Gastroesophageal sphincter (tissue), 4 donors: ENCODE results near the gene GPR65. TPM values are rescaled to one million over a fixed set of nuclear protein-coding genes. Genes with fewer than 3 reads are reported as not detected.

ENCODE experiments used
- ATAC-seq: fragments of 150-250 bp; one replicate; pipeline ENCODE4 v1.9.1; 2016; ENCODE audit warnings: mild to moderate bottlenecking, moderate library complexity
- H3K27ac ChIP-seq, 4 donors: fragments of 200-600 bp; sonication (generic) in 3 of 4; 1 replicate in 3 of 4; 2 replicates in 1 of 4; pipeline ENCODE4 v1.5.1; 2016 to 2019
- H3K27me3 ChIP-seq: fragments of 200-600 bp; sonication (generic); one replicate; pipeline ENCODE4 v1.5.1; 2019
- H3K36me3 ChIP-seq, 2 donors: fragments of 200-600 bp; sonication (generic); one replicate each; pipeline ENCODE4 v1.5.1; 2019; ENCODE audit warnings: control low read depth in 1 of 2
- H3K4me1 ChIP-seq, 3 donors: fragments of 200-600 bp; sonication (generic); 1 replicate in 2 of 3; 2 replicates in 1 of 3; pipeline ENCODE4 v1.5.1; 2016 to 2019; ENCODE audit warnings: control low read depth in 2 of 3
- H3K4me3 ChIP-seq, 2 donors: fragments of 200-600 bp; sonication (generic); one replicate each; pipeline ENCODE4 v1.5.1; 2019; ENCODE audit warnings: mild to moderate bottlenecking in 1 of 2, moderate library complexity in 1 of 2
- H3K9me3 ChIP-seq, 3 donors: fragments of 200-600 bp; sonication (generic); one replicate each; pipeline ENCODE4 v1.5.1; 2017 to 2019; ENCODE audit warnings: control low read depth in 2 of 3
- EP300 ChIP-seq: sonication (generic); formaldehyde crosslinking; IDR thresholded peaks from one replicate; pipeline ENCODE4 v1.6.1; 2017; ENCODE audit warnings: antibody characterized with exemption, mild to moderate bottlenecking
- POLR2A ChIP-seq, 2 donors: fragments of 450-650 bp; IDR thresholded peaks; one replicate each; pipeline ENCODE4 v1.6.1; 2017; ENCODE audit warnings: antibody characterized with exemption in 2 of 2, mild to moderate bottlenecking in 2 of 2, moderate library complexity in 1 of 2
- POLR2AphosphoS5 ChIP-seq: sonication (generic); formaldehyde crosslinking; IDR thresholded peaks from one replicate; pipeline ENCODE4 v1.6.1; 2017; ENCODE audit warnings: antibody characterized with exemption
- WGBS, 2 donors: methylation state at CpG; one replicate each; pipeline ENCODE4 v1.1.5; 2018; ENCODE audit warnings: low coverage in 1 of 2; 5-methylcytosine and 5-hydroxymethylcytosine counted together
- total RNA-seq, 4 donors: library from RNA; depleted of rRNA; stranded (reverse); fragments of >200 nt; gene quantifications; one replicate each; pipeline ENCODE4 v1.1.0, GENCODE V29; 2016
- TF ChIP-seq, protein P1 (sequence below), 4 experiments: fragments of 200-600 bp in 2 of 4; fragments of 450-650 bp in 2 of 4; sonication (generic) in 1 of 4; IDR thresholded peaks; one replicate each; pipeline ENCODE4 v1.5.1; 2017 to 2019; ENCODE audit warnings: antibody characterized with exemption in 4 of 4, mild to moderate bottlenecking in 2 of 4, moderate library complexity in 2 of 4

The GPR65 gene
- total RNA-seq, 4 donors from 2014 or later, result 0.47 to 1.5 (median 0.52) TPM

DNA sequence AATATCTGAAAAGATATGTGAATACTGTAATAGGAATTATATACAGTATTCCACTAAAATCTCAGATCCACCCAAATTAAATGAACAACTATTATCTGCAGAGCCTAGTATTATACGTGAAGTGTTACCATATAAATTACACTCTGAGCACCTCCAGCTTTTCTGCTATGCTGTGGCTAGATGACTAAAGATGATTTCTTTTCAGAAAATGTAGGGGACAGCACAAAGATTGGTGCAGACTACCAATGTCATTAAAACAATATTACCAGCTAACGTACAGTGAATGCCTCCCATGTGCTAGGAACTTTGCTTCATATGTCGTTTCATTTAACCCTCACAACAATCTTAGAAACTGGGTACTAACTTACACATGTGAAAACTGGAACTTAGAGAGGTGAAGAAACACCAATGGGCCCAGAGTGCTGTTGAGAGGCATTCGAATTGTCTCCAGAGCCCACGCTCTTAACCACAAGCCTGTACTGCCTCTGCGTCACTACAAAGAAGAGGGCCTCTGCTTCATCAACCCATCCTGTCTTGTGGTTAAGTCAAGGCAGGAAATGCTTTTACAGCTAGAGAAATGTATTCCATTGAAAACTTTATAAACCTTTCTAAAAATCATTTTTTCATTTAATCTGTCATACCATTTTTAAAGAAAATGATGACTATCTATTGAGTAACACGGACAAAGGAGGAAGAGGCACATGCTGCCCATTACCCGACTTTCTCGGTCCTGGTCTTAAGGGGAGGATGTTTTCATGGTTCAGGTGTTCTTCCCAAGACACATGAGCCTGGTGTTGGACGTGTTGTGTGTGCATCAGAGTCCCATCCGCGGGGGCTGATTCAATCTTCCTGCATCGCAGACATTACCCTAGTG lies 1.3 kb downstream of the GPR65 start:
- Histone ChIP-seq H3K27me3 (no peaks in the 10 kb centered on the region), H3K4me1 (no peaks in the 10 kb centered on the region), H3K9me3 (no peaks in the 10 kb centered on the region), H3K36me3 (no peaks in the 10 kb centered on the region), H3K4me3 (no peak overlapping the region), H3K27ac (peak overlapping the region in 2 of 4 donors; percentile 29 to 50)
- peak; percentile 62 for ATAC-seq
- 76 to 78% methylated on average over 11 to 13 of the region's 13 CpGs for WGBS, 2 donors
- TF ChIP-seq, protein P1, sequence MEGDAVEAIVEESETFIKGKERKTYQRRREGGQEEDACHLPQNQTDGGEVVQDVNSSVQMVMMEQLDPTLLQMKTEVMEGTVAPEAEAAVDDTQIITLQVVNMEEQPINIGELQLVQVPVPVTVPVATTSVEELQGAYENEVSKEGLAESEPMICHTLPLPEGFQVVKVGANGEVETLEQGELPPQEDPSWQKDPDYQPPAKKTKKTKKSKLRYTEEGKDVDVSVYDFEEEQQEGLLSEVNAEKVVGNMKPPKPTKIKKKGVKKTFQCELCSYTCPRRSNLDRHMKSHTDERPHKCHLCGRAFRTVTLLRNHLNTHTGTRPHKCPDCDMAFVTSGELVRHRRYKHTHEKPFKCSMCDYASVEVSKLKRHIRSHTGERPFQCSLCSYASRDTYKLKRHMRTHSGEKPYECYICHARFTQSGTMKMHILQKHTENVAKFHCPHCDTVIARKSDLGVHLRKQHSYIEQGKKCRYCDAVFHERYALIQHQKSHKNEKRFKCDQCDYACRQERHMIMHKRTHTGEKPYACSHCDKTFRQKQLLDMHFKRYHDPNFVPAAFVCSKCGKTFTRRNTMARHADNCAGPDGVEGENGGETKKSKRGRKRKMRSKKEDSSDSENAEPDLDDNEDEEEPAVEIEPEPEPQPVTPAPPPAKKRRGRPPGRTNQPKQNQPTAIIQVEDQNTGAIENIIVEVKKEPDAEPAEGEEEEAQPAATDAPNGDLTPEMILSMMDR (IDR thresholded peaks at IDR 0.05), result no peak
- TF ChIP-seq EP300 (no peak), POLR2A (IDR thresholded peaks at IDR 0.05) (no peak), POLR2AphosphoS5 (no peak)

DNA sequence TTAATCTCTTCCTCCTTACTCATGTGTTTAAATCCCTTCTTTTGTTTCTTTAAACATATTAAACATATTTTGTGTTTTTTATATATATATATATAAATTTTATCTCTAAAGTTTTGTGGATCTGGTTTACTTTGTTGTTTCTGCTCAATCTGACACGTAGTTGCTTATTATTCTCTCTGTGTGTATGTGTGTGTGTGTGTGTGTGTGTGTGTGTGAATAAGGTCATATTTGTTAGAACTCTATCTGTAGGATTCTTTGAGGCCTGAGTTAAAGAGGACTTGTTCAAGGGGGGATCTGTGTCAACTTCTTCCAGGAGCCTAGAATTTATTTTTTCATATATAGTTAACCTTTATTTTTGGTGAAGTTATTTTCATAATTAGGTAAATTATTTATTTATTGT lies 2.7 kb downstream of the GPR65 start:
- H3K27ac ChIP-seq, result no peak overlapping the region
- no peaks in the 10 kb centered on the region for H3K4me1 ChIP-seq
- TF ChIP-seq POLR2A (IDR thresholded peaks at IDR 0.05), result no peak
- H3K4me3 ChIP-seq, result no peak overlapping the region
- no peaks in the 10 kb centered on the region for H3K27me3 ChIP-seq
- 40 to 60% methylated on average over 1 of the region's 1 CpG for WGBS, 2 donors
- H3K9me3 ChIP-seq, result no peaks in the 10 kb centered on the region
- H3K36me3 ChIP-seq, result no peaks in the 10 kb centered on the region
- ATAC-seq, result no peak

DNA sequence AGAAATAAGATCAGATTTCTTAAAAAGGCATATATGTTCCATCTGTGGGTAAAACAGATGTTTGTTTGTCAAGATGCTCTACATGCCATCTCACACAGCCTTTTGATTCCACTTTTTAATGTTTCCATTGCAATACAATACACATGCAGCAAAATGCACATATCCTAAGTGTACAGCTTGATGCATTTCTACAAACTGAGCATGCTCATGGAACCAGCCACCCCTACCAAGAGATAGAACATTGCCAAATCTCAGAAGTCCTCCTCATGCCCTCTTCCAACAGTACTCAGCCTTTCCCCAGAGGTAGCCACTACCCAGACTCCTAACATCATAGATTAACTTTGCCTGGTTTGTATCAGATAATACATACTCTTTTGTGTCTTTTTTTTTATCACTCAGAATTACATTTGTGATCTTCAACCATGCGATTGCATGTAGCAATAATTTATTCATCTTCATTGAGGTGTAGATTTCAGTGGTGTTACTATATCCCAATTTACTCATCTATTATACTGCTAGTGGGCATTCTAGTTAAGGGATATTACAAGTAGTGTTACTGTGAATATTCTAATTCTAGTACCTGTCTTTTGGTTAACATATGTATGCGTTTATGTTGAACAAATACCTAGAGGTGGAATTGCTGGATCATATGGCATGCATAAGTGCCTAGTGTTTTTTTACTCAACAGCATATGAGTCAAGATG lies 3.3 kb downstream of the GPR65 start:
- Histone ChIP-seq H3K4me1 (no peaks in the 10 kb centered on the region), H3K36me3 (no peaks in the 10 kb centered on the region), H3K4me3 (no peak overlapping the region), H3K27ac (no peak overlapping the region), H3K27me3 (no peaks in the 10 kb centered on the region), H3K9me3 (no peaks in the 10 kb centered on the region)
- WGBS, 2 donors, result 86 to 88% methylated on average over 2 of the region's 2 CpGs
- ATAC-seq, result no peak
- no peak for TF ChIP-seq POLR2A (IDR thresholded peaks at IDR 0.05)
- TF ChIP-seq POLR2AphosphoS5, result no peak

DNA sequence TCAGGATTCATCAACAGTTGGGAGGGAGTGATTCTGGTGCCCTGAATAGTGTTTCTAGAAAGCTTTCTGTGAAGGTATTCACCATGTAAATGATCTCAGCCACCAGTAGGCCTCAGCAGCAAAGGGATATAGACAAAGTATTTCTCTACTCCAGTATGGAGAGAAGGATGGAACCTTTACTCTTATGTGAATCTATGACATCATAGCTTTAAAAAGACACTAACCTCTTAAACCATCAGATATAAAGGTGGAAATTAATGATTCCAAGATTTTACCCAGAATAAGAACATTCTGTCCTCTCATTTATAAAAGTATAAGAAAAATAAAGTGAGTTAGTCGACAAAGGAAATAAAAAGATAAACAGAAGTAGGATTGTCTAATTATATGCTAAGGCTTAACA lies 4.6 kb downstream of the GPR65 start:
- H3K27ac ChIP-seq, result no peak overlapping the region
- no peak overlapping the region for H3K4me3 ChIP-seq
- WGBS, 2 donors, result 40 to 69% methylated on average over 1 of the region's 1 CpG
- H3K4me1 ChIP-seq, result no peaks in the 10 kb centered on the region
- no peaks in the 10 kb centered on the region for H3K36me3 ChIP-seq
- H3K27me3 ChIP-seq, result no peaks in the 10 kb centered on the region
- ATAC-seq, result no peak
- no peaks in the 10 kb centered on the region for H3K9me3 ChIP-seq
- TF ChIP-seq POLR2AphosphoS5, result no peak

DNA sequence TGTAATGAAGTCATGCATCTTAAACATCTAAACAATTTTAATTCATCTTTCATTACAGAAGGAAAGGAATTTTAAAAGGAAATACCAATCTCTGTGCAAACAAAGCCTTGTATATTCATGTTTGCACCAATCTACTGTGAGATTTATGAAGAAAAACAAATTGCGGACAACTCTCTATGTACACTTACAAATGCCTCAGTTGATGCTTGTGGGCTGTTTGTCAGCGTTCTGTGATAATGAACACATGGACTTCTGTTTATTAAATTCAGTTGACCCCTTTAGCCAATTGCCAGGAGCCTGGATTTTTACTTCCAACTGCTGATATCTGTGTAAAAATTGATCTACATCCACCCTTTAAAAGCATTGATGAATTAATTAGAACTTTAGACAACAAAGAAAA lies 5.4 kb downstream of the GPR65 start:
- H3K27me3 ChIP-seq, result no peaks in the 10 kb centered on the region
- no peak overlapping the region for H3K27ac ChIP-seq
- no peaks in the 10 kb centered on the region for H3K36me3 ChIP-seq
- no peaks in the 10 kb centered on the region for H3K9me3 ChIP-seq
- H3K4me3 ChIP-seq, result no peak overlapping the region
- 32 to 68% methylated on average over 2 of the region's 2 CpGs for WGBS, 2 donors
- H3K4me1 ChIP-seq, result no peaks in the 10 kb centered on the region
- no peak for ATAC-seq
- TF ChIP-seq POLR2AphosphoS5 (no peak), POLR2A (IDR thresholded peaks at IDR 0.05) (no peak), EP300 (no peak)
- TF ChIP-seq, protein P1 (IDR thresholded peaks at IDR 0.05), result no peak

DNA sequence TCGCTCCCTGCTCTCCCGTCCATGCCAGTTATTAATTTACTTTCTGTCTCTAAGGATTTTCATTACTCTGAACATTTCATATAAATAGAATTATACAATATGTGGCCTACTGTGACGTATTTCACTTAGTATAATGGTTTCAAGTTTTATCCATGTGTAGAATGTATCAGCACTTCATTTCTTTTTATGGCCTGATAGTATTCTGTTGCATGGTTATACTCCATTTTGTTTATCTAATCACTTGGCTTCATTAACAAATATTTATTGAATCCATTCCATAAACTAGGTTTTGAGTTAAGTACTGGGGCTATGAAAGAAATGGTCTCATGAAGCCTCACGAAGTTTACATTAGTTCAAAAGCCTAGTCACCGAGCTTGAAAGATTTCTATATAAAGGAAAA lies 7.6 kb downstream of the GPR65 start:
- no peak overlapping the region for H3K4me3 ChIP-seq
- 46 to 50% methylated on average over 5 of the region's 5 CpGs for WGBS, 2 donors
- H3K27ac ChIP-seq, result no peak overlapping the region
- ATAC-seq, result no peak
- no peaks in the 10 kb centered on the region for H3K9me3 ChIP-seq
- no peaks in the 10 kb centered on the region for H3K36me3 ChIP-seq
- no peaks in the 10 kb centered on the region for H3K4me1 ChIP-seq
- no peak for TF ChIP-seq EP300
- TF ChIP-seq POLR2A (IDR thresholded peaks at IDR 0.05), result no peak
- TF ChIP-seq, protein P1 (IDR thresholded peaks at IDR 0.05), result no peak
- TF ChIP-seq POLR2AphosphoS5, result no peak
- peaks cover 13% of the 10 kb centered on the region for H3K27me3 ChIP-seq
